A673 (cell line): ENCODE data around the gene IL21R.

ENCODE experiments used
- EZH2 ChIP-seq: fragments of 200-600 bp; sonication (generic); IDR thresholded peaks from 2 replicates; pipeline ENCODE4 v1.6.1; 2017; ENCODE audit warnings: borderline replicate concordance, low read depth, mild to moderate bottlenecking, mixed read lengths, antibody characterized with exemption, low read length; ENCODE audit not compliant: poor library complexity, severe bottlenecking
- TF ChIP-seq, protein P1 (sequence below): fragments of 300-800, 200-600 bp; sonication (generic); conservative IDR thresholded peaks from 2 replicates; pipeline ENCODE4 v1.5.1; 2017; ENCODE audit warnings: low read depth, mild to moderate bottlenecking, antibody characterized with exemption, low read length, moderate library complexity, mixed read lengths

DNA sequence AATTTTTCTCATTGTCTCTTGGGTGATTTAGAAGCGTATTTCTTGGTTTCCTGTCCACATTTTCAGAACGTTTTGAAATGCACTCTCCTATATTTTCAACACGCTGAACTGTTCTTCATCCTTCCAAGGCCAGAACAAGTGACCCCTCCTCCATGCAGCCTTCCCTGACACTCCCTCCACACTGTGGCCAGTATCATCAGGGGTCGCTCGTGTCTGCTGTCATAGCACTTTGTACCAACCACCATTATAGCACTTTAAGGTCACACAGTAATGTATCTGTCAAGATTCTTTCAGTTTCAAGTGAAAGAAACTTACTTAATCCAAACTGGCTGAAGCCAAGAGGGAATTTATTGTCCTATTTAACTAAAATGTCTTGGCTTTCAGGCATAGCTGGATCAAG is 17.5 kb upstream of the IL21R start:
- TF ChIP-seq, protein P1, sequence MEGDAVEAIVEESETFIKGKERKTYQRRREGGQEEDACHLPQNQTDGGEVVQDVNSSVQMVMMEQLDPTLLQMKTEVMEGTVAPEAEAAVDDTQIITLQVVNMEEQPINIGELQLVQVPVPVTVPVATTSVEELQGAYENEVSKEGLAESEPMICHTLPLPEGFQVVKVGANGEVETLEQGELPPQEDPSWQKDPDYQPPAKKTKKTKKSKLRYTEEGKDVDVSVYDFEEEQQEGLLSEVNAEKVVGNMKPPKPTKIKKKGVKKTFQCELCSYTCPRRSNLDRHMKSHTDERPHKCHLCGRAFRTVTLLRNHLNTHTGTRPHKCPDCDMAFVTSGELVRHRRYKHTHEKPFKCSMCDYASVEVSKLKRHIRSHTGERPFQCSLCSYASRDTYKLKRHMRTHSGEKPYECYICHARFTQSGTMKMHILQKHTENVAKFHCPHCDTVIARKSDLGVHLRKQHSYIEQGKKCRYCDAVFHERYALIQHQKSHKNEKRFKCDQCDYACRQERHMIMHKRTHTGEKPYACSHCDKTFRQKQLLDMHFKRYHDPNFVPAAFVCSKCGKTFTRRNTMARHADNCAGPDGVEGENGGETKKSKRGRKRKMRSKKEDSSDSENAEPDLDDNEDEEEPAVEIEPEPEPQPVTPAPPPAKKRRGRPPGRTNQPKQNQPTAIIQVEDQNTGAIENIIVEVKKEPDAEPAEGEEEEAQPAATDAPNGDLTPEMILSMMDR = no peak
- TF ChIP-seq EZH2 = no peak
